ELR (cell line): ENCODE results near the gene ARID1B.
A peak's percentile ranks its signal among the peaks of the same experiment; 100 is the strongest.

Experiments
- DNase-seq: peaks from one replicate; pipeline ENCODE4 v3.0.0-alpha.2; 2015; ENCODE audit warnings: low read depth

The ARID1B gene

GRCh38 chr6:156879186-156879585 lies 102.0 kb downstream of the ARID1B start:
- DNase-seq, result no peak

DNA sequence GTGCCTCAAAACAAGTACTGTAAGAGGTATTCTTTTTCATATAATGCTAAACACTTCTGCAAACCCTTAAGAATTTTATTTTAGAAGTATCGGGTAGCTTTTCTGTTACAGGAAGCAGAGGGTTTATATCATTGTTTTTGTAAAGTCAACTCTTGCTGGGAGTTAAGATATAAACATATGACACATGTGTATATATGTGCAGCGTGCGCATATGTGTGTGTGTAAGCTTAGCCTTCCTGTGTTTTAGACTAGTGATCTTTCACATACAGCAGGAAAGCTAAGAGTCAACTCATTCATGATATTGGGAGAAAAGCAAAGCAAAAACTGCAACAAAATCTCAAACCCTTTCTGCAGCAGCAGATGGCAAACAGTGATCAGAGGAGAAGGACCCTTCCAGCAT lies 102.4 kb downstream of the ARID1B start:
- DNase-seq, result no peak

DNA sequence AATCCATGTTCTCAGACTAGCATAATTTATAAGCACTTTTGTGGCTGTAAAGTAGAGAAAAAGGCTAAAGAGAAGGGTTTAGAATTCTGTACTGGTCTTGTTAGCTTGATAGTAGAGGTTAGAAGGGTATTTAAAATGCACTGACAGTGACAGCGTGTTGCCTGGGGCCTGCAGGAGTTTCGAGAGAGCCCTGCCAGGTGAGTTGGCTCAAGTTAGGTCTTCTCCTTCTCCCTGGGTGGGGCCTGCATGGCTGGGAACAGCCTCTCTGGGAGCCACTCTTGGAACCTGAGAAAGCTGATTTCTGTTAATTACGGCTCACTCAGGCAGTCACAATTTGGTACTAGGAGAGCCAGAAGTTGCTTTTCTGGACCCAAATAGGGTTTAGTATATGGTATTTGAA lies 103.7 kb downstream of the ARID1B start:
- DNase-seq, result no peak

DNA sequence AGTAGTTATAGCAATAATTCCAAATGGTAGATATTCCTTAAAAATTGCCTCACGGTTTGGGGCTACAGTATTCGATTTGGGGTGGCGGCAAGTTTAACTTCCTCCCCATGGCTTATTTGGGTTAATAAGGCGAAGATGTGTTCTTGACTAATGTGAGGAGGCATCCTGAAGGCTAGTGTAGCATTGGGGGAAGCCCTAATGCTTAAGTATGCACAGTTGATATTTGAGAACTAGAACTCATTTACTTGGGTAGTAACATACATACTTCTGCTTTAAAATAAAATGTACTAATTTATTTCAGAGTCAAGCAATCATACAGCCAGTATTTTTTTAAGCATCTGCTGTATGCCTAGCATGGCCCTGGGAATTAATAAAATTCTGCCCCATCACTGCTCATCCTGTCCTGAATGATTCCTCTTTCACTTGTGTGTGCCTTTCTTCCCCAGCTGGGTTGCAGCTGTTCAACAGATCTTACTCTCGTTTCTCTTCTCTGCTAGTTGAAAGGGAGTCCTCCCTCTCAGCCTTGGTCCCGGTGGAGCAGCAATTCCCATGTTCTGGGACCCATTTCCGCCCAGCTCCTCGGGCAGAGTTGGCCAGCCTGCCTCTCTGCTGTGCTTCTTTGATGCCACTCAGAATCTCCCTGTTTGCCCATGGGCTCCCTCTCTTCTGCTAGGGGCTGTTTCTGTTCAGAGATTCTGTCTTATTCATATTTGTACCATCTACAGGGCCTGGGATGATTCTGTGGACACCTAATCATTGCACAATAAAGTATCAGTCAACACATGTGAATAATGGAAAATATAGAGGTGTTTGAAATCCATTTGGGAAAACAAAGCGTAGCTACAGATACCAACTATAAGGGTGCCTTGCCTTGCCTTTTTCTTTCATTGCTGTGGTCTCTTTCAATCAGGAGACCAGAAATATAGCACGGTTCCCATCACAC lies 104.8 kb downstream of the ARID1B start:
- no peak for DNase-seq

GRCh38 chr6:156883497-156884252 lies 106.5 kb downstream of the ARID1B start:
- DNase-seq, result no peak

DNA sequence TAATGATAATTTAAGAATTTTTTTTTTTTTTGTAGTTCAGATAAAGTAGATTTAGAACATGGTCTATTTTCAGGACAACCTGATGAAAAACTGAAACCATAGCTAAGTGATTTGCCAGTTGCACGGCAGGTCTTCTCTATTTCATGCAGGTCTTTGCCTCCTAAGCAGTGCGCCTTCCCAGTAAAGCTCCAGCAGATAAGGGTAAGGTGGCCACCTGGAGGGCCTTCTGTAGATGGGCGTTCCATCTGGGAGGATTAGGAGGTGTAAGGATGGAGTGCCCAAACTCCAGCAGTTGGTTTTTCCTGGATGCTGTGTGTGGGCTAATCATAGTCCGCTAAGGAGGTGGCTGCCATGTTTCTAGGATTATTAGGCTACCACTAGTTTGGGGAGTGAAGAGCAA lies 107.1 kb downstream of the ARID1B start:
- no peak for DNase-seq

GRCh38 chr6:156885562-156885961 lies 108.4 kb downstream of the ARID1B start:
- DNase-seq, result no peak

DNA sequence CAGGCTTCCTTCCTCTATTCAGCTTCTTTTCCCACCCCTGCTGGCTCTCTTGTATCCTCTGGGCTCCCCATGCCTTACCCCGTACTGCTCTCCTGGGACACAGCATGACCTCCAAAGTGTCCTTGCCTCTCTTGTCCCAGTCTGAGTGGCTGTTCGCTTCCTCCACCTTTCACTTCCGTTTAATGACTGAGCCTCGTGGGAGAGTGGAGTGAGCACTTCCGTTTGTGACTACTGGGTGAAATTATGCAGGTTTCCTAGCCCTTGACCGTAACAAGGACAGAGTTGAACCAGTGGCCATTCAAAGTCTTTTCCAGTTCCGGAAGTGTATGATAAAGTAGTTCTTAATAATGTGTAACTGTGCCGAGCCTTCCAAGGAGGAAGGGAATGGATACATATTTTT lies 109.2 kb downstream of the ARID1B start:
- DNase-seq, result peak; percentile 40

GRCh38 chr6:156887623-156888269 lies 110.6 kb downstream of the ARID1B start:
- DNase-seq, result no peak

GRCh38 chr6:156889469-156889868 lies 112.3 kb downstream of the ARID1B start:
- DNase-seq, result no peak

DNA sequence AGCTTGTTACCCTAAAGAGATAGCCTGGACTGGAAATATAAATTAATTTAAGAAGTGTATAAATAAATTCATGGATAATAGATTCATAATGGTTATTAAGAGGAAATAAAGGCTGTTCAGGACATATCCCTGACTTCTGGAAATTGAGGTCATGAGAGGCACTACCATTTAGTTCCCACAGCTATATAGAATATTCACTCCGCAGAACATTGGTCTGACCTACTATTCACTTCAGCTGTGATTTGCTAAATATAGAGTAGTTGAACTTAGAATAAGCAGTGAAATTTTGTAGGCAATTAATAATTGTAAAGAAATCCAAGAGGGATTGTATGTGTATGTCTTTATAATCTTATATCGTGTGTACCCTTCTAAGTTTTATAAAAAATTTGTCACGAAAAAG lies 112.8 kb downstream of the ARID1B start:
- DNase-seq, result no peak

GRCh38 chr6:156890627-156891314 lies 113.6 kb downstream of the ARID1B start:
- no peak for DNase-seq

DNA sequence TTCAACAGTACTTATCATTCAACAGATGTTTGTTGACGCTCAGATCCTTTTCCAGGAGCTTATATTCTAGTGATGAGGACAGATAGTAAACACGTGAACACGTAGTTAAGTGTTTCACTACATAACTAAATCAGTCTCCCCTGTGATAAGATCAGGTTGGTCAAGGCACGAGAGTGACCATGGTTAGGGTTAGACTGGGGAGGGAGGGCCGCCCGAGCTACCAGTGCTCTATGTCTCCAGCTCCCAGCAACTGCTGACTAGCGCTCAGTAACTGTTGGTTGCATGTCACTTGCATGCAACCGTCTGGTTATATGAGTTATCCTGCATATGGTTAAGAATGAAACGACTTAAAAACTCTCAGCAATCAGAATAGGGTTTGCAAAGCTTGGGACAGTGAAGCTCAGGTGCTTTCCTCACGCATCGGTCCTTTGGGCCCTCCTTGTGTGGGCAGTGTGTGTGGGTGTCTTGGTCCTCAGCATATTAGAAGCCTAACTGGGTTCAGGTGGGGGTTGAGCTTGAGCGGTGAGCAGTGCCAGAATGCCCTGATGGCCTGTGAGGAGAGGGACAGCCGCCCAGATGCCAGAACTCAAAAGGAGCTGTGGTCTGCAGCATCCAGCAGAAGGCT lies 120.8 kb downstream of the ARID1B start:
- no peak for DNase-seq

- DNase-seq, result no peak
These were observed 121.9 kb downstream of the ARID1B start for GRCh38 chr6:156899071-156899470.

DNA sequence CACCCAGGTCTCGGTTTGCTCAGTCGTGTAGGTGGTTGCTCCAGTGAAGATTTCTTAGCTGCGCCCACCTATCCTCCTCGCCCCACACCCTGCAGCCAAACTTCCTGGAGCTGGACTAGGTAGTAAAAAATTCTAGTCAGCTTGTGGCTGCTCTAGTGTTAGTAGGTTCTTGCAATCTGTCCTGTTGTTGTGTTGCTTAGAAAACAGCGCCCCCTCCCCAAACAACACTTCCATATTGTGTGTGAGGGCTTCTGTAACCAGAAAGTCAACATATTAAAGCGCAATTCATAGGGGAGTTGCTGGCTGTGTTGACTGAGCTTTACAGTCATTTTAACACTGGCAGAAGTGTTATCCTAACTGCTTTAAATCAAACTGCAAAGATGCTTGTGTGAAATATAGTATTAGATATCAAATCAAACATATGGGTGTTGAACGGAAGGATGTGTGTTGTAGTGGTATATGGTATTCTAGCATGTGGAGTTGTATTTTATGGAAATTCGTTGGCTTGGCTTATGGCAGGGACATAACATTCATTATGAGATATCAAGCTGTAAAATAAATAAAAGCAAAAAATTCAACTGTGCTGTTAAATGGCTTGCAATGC lies 122.5 kb downstream of the ARID1B start:
- DNase-seq, result no peak

DNA sequence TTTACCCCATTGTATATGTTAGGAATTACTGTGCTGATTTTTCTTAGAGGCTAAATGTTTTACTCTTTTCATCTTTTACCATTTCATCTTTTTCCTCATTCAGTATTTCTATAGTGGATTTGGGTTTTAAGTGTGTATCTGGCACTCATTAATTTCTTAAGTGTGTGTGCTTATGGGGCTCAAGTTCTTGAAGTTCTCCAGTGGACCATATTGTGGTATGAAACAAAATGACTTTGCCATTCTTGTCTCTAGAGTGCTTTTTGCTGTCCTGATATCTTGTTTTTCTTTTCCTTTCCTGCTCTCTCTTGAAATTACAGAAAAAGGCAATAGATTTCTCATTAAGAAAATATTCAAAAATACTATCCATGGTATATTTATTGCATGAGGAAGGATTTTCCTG lies 123.1 kb downstream of the ARID1B start:
- no peak for DNase-seq

DNA sequence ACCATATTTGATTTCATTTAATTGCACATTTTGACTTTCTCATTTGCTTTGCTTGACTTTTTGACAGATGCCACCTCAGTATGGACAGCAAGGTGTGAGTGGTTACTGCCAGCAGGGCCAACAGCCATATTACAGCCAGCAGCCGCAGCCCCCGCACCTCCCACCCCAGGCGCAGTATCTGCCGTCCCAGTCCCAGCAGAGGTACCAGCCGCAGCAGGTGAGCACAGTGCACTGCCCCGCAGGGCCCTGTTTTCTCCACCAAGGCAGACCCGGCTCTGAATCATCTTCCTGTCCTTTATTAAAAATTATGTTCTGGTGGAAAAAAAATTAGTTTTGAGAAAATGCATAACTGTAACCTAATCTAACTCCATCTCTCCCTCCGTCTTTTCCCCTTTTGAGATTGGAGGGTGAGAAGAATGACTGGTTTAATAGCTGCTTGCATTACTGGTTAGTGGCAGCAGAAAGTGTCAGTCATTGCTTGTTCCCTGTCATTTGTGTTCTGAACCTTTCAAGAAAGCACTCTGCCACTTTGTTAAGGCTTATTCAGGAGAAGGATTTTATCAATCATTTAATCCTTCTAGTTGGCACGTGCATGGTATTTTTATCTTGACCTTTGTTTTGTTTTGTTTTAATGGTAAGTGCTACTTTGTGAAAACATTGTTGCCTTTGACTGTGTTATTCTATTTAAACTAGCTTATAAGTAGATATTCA lies 124.3 kb downstream of the ARID1B start:
- DNase-seq, result no peak

GRCh38 chr6:156902782-156903181 lies 125.6 kb downstream of the ARID1B start:
- DNase-seq, result no peak

GRCh38 chr6:156904176-156904967 lies 127.2 kb downstream of the ARID1B start:
- no peak for DNase-seq

- DNase-seq, result no peak
These were observed 128.6 kb downstream of the ARID1B start for GRCh38 chr6:156905801-156906200.
